GM18502 (cell line): Measurements from ENCODE around the gene CLEC4G.

Source experiments
- ATAC-seq: cut with Tn5 transposase; IDR thresholded peaks from one replicate; pipeline ENCODE4 v1.9.1; 2021; ENCODE audit warnings: mild to moderate bottlenecking; ENCODE audit not compliant: unreplicated experiment, poor library complexity

Gene CLEC4G

GRCh38 chr19:7699417-7700401 is 32.2 kb downstream of the CLEC4G start:
- no peak for ATAC-seq

- no peak for ATAC-seq
Measured at GRCh38 chr19:7699003-7699402, 32.9 kb downstream of the CLEC4G start.

DNA sequence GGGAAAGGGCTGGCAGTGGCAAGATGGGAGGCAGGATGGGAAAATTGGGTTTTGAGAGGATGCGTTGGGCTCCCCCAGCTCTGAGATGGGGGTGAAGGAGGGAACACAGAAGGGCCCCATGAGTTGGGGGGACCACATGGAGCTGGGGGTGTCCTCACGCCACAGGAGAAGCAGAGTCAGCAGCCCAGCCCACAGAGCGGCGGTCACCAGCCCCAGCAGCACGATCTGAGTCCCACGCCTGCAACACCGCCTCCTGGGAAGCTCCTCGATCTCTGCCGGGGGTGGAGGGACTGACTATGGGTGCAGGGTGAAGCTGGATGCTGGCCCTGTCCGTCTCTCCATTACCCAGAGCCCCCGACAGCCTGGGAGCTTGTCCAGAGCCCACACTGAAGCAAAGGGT is 33.3 kb downstream of the CLEC4G start:
- no peak for ATAC-seq

DNA sequence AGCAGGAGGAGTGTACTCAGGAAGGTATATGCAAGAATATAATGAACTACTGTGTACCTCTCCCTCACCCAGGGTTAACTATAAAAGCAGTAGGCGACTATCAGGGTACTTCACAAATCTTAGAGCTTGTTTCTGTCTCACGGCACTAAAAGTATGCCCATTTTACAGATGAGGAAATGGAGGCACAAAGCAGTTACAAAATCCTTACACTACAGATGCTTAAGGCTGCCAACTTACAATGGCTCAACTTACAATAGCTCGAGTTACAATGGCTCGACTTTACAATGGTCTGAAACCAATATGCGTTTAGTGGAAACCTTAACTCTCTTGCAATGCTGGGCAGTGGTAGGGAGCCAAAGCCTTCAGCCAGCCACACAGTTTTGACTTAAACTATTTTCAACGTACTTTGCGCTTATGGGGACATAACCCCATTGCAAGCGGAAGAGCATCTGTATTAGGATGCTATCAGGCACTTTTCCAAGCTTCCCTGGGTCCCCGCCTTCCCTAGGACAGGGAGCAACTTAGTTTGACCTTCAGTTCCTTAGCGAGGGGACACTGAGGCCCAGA is 34.1 kb downstream of the CLEC4G start:
- no peak for ATAC-seq

DNA sequence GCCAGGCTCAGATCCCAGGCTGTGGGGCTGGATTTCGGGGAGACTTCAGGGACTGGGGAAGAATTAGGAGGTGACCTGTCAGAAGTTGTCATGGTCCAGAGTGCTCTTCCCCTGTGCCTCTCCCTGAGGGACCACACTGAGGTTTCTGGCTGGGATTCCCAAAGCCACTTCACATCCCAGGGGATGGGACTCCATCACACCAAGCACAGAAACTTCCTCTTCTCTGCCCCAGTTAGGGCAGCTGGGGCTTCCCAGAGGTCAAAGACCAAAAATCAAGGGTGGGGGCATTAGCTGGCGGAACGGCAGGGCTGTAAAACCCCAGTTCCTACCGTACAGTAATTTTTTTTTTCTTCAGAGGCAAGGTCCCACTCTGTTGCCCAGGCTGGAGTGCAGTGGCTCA is 37.4 kb downstream of the CLEC4G start:
- ATAC-seq, result no peak

- ATAC-seq, result no peak
Measured at GRCh38 chr19:7692417-7693088, 39.4 kb downstream of the CLEC4G start.

GRCh38 chr19:7691497-7691896 is 40.4 kb downstream of the CLEC4G start:
- no peak for ATAC-seq

DNA sequence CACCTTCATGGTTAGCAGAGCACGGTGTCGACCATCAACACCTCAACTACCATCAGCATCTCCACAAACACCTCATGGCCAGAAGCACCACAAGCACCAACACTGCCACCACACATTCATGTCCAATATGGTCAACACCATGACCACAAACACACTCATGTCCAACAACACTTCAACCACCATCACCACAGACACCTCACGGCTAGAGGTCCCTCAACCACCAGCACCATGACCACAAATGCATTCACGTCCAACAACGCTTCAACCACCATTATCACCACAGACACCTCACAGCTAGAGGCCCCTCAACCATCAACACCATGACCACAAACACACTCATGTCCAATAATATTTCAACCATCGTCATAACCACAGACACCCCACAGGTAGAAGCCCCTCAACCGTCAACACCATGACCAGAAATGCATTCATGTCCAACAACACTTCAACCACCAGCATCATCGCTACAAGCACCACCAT is 41.1 kb downstream of the CLEC4G start:
- ATAC-seq, result no peak

GRCh38 chr19:7689165-7689564 is 42.7 kb downstream of the CLEC4G start:
- no peak for ATAC-seq

DNA sequence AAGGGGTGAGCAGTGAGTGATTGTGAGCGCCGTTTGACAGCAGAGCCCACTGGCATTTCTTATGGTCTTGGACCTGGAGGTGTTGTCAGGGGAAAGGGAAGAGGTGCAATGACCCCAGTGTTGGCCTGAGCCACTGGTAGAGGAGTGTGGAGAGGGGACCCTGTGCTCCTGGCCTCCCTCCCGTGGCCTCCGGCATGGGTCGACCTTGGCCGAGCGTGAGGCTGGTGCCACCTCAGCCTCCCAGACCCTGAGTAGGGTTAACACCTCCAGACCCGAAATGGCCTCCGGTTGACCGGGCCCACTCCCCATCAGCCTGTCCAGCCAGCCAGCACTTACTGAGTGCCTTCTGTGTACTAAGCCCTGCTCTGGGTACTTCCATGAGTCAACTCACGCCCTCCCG is 44.7 kb downstream of the CLEC4G start:
- no peak for ATAC-seq

DNA sequence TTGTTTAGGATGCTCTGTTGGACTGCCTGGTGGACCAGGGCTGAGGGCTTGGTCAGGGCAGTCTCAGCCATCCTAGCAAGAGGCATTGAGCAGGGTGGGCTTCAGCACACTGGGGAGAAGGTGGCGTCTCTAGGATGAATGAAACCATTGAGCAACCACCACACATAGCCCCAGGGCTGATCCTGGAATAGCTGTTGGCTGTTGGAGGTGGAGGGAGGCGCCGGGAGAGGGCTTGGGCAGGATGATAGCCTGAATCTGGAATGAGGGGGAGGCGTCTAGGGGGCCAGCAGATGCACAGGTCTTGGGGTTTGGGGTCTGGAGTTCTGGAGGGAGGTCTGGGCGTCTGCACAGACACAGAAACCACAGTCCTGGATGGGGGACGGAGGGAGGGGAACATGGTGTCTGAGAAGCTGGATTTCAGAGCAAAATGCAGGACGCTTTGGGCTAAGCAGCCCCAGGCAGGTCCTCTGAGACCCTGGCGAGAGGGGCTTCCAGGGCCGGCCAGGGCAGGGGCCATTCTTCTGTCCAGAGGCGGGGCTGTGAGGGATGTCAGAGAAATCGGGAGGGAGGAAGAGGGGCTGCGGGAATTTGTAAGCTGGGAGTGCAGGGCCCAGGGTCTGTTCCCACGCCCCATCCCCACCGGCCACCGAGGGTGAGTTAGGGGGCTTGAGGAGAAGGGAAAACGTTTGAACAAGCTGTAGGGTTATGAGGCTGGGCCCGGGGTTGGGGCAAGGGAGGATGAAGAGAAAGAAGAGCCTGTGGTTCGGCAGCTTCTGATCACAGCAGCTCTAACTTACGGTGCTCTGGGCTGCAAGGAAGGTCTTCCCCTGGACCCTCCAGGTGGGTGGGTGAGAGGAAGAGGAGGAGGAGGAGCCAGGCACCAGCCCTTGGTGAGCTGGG is 46.1 kb downstream of the CLEC4G start:
- no peak for ATAC-seq

GRCh38 chr19:7682175-7682855 is 49.6 kb downstream of the CLEC4G start:
- ATAC-seq, result no peak

- no peak for ATAC-seq
Measured at GRCh38 chr19:7681340-7682174, 50.4 kb downstream of the CLEC4G start.

GRCh38 chr19:7680606-7681339 is 51.1 kb downstream of the CLEC4G start, which contains the start of gene TRAPPC5:
TSS of gene TRAPPC5 (plus strand) at chr19:7680833. CDS start at chr19:7682254, 1,421 bp downstream.
- no peak for ATAC-seq

DNA sequence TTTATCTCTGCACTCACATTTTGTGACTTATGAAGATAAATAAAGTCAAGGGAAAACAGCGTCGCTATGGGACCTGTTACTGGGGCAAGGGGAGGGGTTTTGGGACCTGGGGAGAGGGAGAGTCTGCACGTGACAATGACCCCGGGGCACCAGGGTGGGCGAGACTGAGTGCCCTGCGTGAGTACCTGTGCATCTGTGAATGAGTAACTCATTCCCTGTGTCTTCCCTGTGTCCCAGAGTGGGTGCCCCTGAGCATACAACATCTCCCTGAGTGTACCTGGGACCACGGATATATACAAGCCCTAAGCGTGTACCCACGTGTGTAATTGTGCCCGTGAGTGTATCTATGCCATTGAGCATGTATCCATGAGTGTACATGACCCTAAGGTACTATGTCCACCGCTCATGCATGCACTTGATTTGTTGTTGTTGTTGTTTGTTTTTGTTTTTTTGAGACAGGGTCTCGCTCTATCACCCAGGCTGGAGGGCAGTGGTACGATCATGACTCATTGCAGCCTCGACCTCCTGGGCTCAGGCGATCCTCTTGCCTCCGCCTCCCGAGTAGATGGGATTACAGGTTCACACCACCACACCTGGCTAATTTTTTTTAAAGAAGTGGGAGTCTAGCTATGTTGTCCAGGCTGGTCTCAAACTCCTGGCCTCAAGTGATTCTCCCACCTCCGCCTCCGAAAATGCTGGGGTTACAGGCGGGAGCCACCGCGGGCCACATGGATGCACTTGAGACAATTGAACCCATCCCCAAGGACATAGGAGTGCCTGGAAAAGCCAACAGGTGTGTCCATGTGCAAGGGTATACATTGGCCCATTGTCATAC is 51.9 kb downstream of the CLEC4G start:
- ATAC-seq, result no peak

- ATAC-seq, result no peak
Measured at GRCh38 chr19:7678971-7679751, 52.7 kb downstream of the CLEC4G start.
